Tibial nerve (tissue), 4 donors: Measurements from ENCODE around the gene HMGB4. TPM values are rescaled to one million over a fixed set of nuclear protein-coding genes. Genes with fewer than 3 reads are reported as not detected.

ENCODE experiments used
- DNase-seq, 2 donors: peaks; one replicate each; pipeline ENCODE4 v3.0.0-alpha.2; 2019; ENCODE audit warnings: low spot score in 2 of 2
- H3K27ac ChIP-seq, 4 donors: fragments of 200-600 bp; sonication (generic) in 3 of 4; one replicate each; pipeline ENCODE4 v1.5.1; 2017 to 2019; ENCODE audit warnings: mild to moderate bottlenecking in 1 of 4
- H3K27me3 ChIP-seq, 2 donors: fragments of 200-600 bp; sonication (generic) in 1 of 2; one replicate each; pipeline versions ENCODE4 v1.5.1 to v1.6.0; 2017 to 2019
- H3K36me3 ChIP-seq, 3 donors: fragments of 200-600 bp; sonication (generic); one replicate each; pipeline ENCODE4 v1.5.1; 2018 to 2019
- H3K4me1 ChIP-seq, 4 donors: fragments of 200-600 bp; sonication (generic) in 3 of 4; one replicate each; pipeline ENCODE4 v1.5.1; 2017 to 2019
- H3K4me3 ChIP-seq, 4 donors: fragments of 200-600 bp; sonication (generic) in 3 of 4; one replicate each; pipeline ENCODE4 v1.5.1; 2017 to 2019; ENCODE audit warnings: mild to moderate bottlenecking in 1 of 4, moderate library complexity in 1 of 4
- H3K9me3 ChIP-seq, 4 donors: fragments of 200-600 bp; sonication (generic) in 3 of 4; one replicate each; pipeline ENCODE4 v1.5.1; 2017 to 2019
- EP300 ChIP-seq, 2 donors: sonication (generic); formaldehyde crosslinking; IDR thresholded peaks; one replicate each; pipeline ENCODE4 v1.6.1; 2017; ENCODE audit warnings: antibody characterized with exemption in 2 of 2, mild to moderate bottlenecking in 1 of 2
- POLR2A ChIP-seq, 2 donors: fragments of 450-650 bp; IDR thresholded peaks; one replicate each; pipeline ENCODE4 v1.6.1; 2017; ENCODE audit warnings: antibody characterized with exemption in 2 of 2, mild to moderate bottlenecking in 2 of 2, moderate library complexity in 2 of 2
- WGBS, 2 donors: methylation state at CpG; one replicate each; pipeline ENCODE4 v1.1.5; 2018; 5-methylcytosine and 5-hydroxymethylcytosine counted together
- total RNA-seq, 4 donors: library from RNA; depleted of rRNA; stranded (reverse); fragments of >200 nt; gene quantifications; one replicate each; pipeline ENCODE4 v1.1.0, GENCODE V29; 2016
- TF ChIP-seq, protein P1 (sequence below), 5 experiments: fragments of 200-600 bp in 3 of 5; fragments of 450-650 bp in 2 of 5; sonication (generic) in 3 of 5; IDR thresholded peaks; one replicate each; pipeline ENCODE4 v1.5.1; 2016 to 2019; ENCODE audit warnings: antibody characterized with exemption in 5 of 5, mild to moderate bottlenecking in 3 of 5, moderate library complexity in 2 of 5

Gene HMGB4
- total RNA-seq, 4 donors from 2014 or later, result not detected

DNA sequence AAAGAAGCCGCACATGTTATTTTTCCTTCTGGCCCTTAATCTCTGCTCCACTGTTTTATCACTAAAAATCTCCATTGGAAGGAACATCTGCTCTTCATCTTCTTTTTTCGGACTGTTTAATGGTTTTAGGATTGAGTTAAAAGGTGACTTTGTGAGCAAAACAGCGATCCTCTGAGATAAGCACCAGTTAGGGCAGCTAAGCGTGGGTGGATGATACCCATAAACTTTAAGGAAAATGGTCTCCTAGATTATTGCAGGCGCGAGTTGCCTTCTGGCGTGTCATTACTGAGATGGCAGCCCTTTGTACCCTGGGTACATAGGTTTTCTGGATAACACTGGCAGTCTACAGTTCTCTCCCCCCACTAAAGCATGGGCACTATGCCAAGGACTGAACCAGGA lies 44.0 kb upstream of the HMGB4 start:
- H3K4me3 ChIP-seq, result no peak overlapping the region
- 62 to 65% methylated on average over 7 of the region's 7 CpGs for WGBS, 2 donors
- DNase-seq, result no peak

GRCh38 chr1:33820804-33821203 lies 43.1 kb upstream of the HMGB4 start:
- no peak for DNase-seq
- TF ChIP-seq POLR2A (IDR thresholded peaks at IDR 0.05), result no peak
- TF ChIP-seq, protein P1, sequence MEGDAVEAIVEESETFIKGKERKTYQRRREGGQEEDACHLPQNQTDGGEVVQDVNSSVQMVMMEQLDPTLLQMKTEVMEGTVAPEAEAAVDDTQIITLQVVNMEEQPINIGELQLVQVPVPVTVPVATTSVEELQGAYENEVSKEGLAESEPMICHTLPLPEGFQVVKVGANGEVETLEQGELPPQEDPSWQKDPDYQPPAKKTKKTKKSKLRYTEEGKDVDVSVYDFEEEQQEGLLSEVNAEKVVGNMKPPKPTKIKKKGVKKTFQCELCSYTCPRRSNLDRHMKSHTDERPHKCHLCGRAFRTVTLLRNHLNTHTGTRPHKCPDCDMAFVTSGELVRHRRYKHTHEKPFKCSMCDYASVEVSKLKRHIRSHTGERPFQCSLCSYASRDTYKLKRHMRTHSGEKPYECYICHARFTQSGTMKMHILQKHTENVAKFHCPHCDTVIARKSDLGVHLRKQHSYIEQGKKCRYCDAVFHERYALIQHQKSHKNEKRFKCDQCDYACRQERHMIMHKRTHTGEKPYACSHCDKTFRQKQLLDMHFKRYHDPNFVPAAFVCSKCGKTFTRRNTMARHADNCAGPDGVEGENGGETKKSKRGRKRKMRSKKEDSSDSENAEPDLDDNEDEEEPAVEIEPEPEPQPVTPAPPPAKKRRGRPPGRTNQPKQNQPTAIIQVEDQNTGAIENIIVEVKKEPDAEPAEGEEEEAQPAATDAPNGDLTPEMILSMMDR (IDR thresholded peaks at IDR 0.05), result no peak
- TF ChIP-seq EP300 (IDR thresholded peaks at IDR 0.05), result no peak
- H3K9me3 ChIP-seq, result no peaks in the 10 kb centered on the region
- no peak overlapping the region for H3K27ac ChIP-seq
- 82% methylated on average over 5 of the region's 5 CpGs for WGBS, 2 donors
- no peaks in the 10 kb centered on the region for H3K27me3 ChIP-seq
- no peaks in the 10 kb centered on the region for H3K4me1 ChIP-seq
- H3K36me3 ChIP-seq, result no peaks in the 10 kb centered on the region
- no peak overlapping the region for H3K4me3 ChIP-seq

More for the DNA sequence above, 44.0 kb upstream of the HMGB4 start:
- Histone ChIP-seq H3K36me3 (no peaks in the 10 kb centered on the region), H3K4me1 (no peaks in the 10 kb centered on the region), H3K9me3 (no peaks in the 10 kb centered on the region), H3K27ac (no peak overlapping the region), H3K27me3 (no peaks in the 10 kb centered on the region)
- TF ChIP-seq EP300 (IDR thresholded peaks at IDR 0.05), result no peak
- TF ChIP-seq, protein P1 (IDR thresholded peaks at IDR 0.05), result no peak
- TF ChIP-seq POLR2A (IDR thresholded peaks at IDR 0.05), result no peak

GRCh38 chr1:33821291-33821690 lies 42.6 kb upstream of the HMGB4 start:
- Histone ChIP-seq H3K27ac (no peak overlapping the region), H3K9me3 (no peaks in the 10 kb centered on the region), H3K27me3 (no peaks in the 10 kb centered on the region), H3K4me1 (no peaks in the 10 kb centered on the region), H3K36me3 (no peaks in the 10 kb centered on the region), H3K4me3 (no peak overlapping the region)
- 91 to 92% methylated on average over 6 of the region's 6 CpGs for WGBS, 2 donors
- no peak for DNase-seq
- TF ChIP-seq, protein P1 (IDR thresholded peaks at IDR 0.05), result no peak
- TF ChIP-seq POLR2A (IDR thresholded peaks at IDR 0.05) (no peak), EP300 (IDR thresholded peaks at IDR 0.05) (no peak)

DNA sequence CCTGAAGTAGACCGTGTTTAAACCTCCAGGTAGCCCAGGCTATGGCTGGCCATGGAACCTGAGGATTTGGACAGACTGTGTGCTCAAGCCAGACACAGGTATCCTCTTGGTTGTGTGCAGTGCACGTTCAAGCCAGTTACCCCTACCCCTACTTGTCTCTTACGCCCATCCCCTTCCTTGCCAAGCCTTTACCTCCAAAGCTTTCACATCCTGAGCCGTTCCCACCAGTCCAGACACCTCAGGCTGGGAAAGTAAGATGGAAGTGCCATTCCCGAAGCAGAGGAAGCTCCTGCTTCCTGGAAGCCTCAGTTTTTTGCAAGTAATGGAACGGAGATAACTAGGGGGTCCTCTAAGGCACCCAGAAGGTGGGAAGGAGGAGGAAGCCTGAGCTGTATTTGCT lies 41.5 kb upstream of the HMGB4 start:
- H3K36me3 ChIP-seq, result no peaks in the 10 kb centered on the region
- no peak for DNase-seq
- H3K27ac ChIP-seq, result no peak overlapping the region
- no peaks in the 10 kb centered on the region for H3K27me3 ChIP-seq
- no peaks in the 10 kb centered on the region for H3K4me1 ChIP-seq
- H3K4me3 ChIP-seq, result no peak overlapping the region
- TF ChIP-seq EP300 (IDR thresholded peaks at IDR 0.05) (no peak), POLR2A (IDR thresholded peaks at IDR 0.05) (no peak)
- TF ChIP-seq, protein P1 (IDR thresholded peaks at IDR 0.05), result no peak
- WGBS, 2 donors, result 74 to 79% methylated on average over 5 to 6 of the region's 6 CpGs
- no peaks in the 10 kb centered on the region for H3K9me3 ChIP-seq

DNA sequence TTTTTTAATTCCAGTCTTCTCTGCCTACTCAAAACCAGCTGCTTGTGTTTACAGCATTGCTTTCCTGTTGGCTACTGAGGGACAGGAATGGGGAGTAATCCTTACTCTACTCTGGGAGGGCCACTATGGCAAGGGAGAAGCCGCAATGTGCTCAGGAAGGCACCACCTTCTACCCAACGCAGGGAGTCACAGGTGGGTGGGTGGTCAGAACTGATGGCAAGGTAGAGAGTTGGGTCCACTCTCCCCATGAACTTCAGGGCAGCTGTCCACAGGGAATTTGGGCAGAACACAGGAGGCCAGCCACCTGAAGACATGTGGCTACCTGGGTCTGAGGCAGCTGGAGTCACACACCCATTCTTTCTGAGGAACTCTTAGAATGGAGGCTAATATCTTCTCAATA lies 40.5 kb upstream of the HMGB4 start:
- Histone ChIP-seq H3K27me3 (no peaks in the 10 kb centered on the region), H3K4me3 (no peak overlapping the region), H3K4me1 (no peaks in the 10 kb centered on the region), H3K36me3 (no peaks in the 10 kb centered on the region), H3K9me3 (no peaks in the 10 kb centered on the region), H3K27ac (no peak overlapping the region)
- DNase-seq, result no peak
- 94 to 100% methylated on average over 2 of the region's 2 CpGs for WGBS, 2 donors
- TF ChIP-seq EP300 (IDR thresholded peaks at IDR 0.05), result no peak
- TF ChIP-seq, protein P1 (IDR thresholded peaks at IDR 0.05), result no peak
- TF ChIP-seq POLR2A (IDR thresholded peaks at IDR 0.05), result no peak
